ENCODE results near the gene SEPSECS. TPM values are rescaled to one million over a fixed set of nuclear protein-coding genes. Genes with fewer than 3 reads are reported as not detected.
"Not testable (repeated sequence)": the region's sequence is repeated elsewhere in the genome, so short reads cannot be mapped to it uniquely, and the experiment has no call there.

Gene SEPSECS
- polyA plus RNA-seq, 1 donor: 9.7 TPM

DNA sequence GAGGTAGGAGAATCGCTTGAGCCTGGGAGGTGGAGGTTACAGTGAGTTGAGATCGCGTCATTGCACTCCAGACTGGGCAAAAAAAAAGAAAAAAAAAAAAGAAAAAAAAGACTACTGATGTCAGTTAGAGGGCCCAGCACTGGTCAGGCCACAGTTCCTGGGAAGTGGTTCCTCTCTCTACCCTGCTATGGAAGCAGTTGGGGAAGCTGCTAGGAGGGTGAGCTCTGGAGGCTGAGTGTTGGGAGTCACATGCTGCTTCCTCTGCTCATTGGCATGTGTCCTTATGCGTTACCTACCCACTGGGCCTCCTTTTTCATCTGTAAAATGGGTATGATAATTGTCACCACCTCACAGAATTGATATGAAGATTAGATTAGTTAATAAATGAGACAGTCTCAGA is 50.7 kb downstream of the SEPSECS start:
- DNase-seq: no peak

- no peak for DNase-seq
These were observed 51.7 kb downstream of the SEPSECS start for GRCh38 chr4:25108556-25108955.

- DNase-seq: peak; percentile 47
These were observed 52.3 kb downstream of the SEPSECS start for GRCh38 chr4:25107827-25108516.

DNA sequence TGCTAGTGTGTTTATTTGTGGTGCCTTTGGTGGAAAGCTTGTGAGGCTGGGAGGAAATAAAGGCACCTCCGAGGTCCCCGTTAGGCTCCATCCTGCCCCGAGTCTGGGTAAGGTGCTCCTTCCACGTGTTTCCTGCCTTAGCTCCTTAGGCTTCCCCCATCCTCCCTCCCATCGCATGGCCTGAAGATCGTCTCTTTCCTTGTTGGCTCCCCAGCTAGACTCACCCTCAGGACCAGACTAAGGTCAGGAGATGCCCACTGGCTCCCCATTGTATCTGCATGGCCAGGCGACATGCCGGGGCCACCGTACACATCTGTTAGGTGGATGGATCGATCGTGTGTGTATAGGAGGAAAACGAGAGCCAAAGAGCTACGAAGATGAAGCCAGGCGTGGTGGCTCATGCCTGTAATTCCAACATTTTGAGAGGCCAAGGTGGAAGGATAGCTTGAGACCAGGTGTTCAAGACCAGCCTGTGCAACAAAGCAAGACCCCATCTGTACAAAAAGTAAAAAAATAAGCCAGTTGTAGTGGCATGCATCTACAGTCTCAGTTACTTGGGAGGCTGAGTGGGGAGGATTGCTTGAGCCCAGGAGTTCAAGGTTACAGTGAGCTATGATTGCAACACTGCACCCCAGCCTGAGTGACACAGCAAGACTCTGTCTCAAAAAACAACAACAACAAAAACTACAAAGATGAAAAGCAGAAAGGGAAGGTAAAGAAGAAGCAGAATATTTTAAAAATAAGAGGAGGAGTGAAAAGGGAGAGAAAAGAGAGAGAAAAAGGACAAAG is 53.7 kb downstream of the SEPSECS start:
- no peak for DNase-seq

DNA sequence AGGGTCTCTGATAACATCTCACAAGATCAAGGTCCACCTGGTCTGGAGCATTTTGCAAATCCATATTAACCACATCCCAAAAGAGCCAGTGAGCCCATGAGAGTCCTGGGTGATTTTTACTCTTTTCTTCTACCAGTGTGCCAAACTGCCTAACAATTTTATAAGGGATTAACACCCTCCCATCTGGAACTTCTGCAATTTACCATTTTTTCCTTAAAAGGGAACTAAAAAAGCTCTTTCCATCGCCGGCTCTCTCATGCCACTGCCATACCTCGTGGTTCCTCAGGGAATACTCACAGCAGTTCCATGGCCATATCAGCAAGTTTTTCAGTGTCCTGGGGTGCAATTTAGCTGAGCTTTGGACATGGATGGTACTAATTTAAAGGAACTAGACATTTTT is 55.7 kb downstream of the SEPSECS start:
- DNase-seq: no peak

DNA sequence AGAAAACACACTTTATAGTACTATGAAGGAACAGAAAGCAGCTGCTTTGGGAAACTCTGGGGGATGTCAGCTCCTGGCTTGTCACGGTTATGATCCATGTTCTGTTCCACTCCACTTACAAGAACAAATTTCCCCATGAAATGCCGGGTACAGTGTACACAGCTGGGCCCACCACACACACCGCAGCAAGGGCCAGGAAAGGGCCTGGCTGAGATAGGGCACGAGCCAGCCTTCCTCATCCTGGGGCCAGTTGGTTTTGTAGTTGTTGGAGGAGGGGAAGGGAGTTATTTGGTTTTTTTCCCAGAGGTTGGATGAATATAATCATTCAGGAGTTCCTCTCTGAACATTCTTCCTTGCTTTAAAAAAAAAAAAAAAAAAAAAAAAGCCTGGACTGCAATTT is 56.8 kb downstream of the SEPSECS start:
- peak; percentile 44 for DNase-seq

- DNase-seq: no peak
These were observed 58.4 kb downstream of the SEPSECS start for GRCh38 chr4:25101836-25102235.

- DNase-seq: no peak
These were observed 59.5 kb downstream of the SEPSECS start for GRCh38 chr4:25100710-25101109.

GRCh38 chr4:25100021-25100555 is 60.2 kb downstream of the SEPSECS start:
- DNase-seq: no peak

DNA sequence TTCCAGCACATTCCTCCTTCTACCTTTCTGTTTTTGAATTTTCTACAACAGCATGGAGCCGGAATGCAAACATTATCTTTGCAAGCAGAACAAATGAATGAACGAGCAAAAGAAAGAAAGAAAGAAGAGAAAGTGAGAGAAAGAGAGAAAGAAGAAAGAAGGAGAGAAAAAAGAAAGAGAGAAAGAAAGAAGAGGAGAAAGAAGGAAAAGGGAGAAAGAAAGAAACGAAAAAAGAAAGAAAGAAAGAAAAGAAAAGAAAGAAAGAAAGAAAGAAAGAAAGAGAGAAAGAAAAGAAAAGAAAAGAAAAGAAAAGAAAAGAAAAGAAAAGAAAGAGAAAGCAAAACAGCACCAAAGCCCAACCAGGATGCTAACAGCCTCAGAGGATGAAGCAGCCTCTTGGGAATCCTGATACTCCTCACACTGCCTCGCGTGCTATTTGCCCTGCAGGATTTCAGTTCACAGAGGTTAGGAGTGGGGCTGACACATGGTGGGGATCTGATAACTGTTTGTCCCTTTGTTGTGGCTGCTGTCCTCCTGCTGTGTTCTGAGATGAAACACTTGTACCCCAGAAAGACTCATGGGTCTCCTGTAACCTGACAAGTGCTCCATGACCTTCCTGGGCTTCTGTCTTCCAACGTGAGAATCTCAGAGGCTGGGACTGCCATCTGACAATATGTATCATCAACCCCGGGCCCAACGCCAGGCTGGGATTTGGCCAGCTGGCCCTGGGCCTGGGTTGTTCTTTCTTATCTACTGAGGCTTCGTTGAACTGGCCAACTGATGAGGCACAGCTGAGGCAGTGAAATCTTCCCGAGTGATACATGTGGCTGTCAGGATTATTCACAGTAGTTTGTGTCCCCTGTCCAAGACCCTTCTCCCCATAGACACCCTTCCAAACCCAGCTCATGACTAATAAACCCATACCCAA is 61.0 kb downstream of the SEPSECS start:
- DNase-seq: peak; percentile 57

GRCh38 chr4:25096981-25097443 is 63.2 kb downstream of the SEPSECS start:
- DNase-seq: no peak

DNA sequence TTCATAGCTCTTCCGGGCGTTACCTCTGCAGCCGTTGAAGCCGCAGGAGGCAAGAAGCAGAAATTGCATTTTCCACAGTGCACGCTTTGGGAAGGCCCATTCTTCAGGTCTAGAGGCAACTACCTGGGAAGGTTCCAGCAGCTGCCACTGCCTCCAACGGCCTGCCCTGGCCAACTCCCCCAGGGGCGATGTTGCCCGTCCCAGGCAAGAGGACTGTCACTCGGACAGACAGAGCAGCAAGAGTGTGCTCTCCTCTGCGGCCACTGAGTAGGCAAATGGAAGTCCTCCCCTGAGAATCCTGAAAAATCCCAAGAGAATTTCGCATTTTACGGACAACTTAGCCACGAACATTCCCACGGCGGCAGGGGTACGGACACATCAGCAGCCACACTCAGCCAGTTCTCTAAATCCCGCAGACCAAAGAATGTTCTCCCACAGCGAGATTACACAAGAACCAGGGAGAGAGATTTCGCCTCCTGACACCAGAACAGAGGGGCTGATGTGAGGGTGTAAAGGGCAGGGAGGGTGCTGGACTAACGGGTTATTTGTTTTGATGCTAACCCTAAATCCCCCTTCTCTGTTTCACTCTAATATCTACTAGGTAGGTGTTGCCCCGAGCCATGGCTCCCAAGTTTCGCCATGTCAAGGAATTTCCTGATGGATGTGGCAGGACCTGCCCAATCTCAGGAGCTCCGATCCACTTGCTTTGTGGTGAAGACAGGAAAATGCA is 63.8 kb downstream of the SEPSECS start:
- no peak for DNase-seq

GRCh38 chr4:25095837-25096236 is 64.4 kb downstream of the SEPSECS start:
- DNase-seq: no peak

- no peak for DNase-seq
These were observed 68.1 kb downstream of the SEPSECS start for GRCh38 chr4:25092139-25092538.

GRCh38 chr4:25090516-25090915 is 69.7 kb downstream of the SEPSECS start:
- DNase-seq: no peak

DNA sequence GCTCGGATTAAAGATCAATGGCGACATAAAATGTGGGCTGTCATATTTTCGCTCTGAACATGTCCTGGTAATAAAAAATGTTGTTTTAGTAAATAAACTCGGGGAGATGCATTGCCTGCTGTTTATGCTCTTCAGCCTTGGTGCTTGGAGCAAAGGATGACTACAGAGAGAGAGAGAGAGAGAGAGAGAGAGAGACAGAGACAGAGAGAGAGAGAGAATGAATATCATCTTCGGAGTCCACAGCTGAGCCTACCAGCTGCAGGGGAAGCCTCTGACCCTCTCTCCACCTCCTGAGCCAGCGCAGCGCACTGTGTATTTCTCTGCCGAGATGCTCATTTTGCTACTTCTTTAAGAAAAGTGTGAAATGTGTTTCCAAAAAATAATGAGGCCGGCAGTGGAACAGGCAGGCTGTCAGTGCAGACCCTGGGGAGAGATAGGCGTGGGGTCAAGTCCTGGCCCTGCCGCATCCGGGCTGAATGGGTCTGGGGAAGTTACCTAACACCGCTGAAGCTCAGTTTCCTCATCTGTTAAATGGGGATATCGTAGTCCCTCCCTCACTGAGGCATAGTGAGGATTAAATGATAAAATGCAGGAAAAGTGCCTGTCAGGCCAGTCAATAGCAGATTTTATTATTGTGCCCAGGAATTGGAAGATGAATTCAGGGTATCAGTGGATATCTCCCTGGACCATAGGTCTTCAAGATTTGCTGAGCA is 71.0 kb downstream of the SEPSECS start:
- DNase-seq: no peak

DNA sequence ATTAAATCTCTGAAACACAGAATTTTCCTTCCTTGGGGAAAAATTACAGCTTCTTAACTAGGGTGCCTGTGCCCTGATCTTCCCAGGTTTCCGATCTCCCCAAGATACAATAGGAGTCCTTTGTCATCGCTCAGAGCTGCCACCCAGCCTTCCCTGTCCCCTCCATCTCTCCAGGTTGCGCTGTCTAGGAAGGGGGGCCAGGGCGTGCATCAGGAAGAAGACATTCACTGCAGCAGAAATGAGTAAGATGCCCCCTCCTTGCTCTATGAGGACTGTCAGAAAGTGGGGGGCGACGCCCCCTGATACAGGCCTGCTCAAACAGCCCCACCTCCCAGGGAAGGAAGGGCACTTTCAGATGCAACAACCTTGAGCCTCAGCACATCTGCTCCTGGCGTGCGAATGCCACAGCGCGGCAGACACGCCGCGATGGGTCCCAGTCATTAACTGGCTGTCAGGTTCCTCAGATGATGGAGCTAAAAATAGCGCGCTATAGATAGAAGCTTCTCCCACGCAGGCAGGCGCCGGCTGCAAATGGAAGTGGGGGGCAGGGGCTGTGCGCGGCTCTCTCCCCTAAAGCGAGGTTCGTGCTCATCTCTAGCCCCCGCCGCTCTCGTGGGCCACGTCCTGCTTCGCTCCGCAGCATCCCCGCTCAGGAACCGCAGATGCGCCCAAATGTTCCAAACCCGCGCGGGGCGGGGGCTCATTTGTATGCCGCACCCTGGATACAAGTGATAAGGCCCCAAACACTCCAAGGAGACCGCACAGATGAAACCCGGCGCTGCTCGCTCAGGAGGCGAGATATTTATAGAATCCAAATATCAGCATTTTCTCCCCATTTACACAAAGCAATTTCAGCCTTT is 71.9 kb downstream of the SEPSECS start:
- DNase-seq: no peak

DNA sequence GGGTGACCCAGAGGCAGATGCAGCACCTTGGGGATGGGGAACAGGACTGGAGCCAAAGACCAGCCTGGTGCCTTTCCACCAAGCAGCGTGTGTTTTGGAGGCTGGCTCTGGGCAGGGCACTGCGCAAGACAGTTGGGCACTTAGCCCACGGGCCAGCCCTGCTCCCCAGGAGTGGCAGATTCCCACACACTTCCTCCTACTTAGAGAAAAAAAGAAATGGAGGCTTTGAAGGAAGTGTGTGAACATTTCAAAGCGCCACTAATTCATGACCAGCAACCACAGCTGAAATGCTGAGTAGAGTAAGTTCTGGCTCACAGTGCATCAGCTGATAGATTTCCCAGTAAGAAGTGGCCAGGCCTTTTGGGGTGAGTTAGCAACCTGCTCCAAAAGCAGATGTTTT is 74.6 kb downstream of the SEPSECS start:
- no peak for DNase-seq

- not testable (repeated sequence) for DNase-seq
These were observed 76.8 kb downstream of the SEPSECS start for GRCh38 chr4:25083441-25083840.

DNA sequence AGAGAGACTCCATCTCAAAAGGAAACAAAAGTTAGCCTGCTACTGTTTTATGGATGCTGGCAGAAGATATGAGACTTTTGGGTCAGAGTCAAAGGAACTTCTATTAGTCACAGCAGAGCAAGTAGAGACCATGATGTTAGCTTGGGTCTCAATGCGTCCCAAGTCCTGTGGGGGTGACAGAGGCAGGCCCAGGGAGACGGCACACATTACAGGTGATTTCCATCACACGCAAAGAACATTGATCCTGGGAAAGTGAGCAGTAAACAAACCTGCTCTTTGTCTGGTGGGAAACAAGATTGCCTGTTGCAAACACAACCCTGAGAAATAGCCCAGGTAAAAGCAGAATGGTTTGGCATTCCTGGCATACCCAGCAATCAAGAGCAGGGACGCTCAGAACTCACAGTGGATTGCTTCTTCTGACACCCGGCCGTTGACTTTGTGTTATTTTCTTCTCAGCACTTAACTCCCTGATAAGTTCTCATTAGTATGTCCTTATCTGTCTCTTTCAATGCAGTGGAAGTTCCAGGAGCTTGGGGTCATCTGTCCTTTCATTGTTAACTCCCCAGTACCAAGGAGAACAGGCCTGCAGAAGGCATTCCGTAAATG is 78.3 kb downstream of the SEPSECS start:
- no peak for DNase-seq

All from hindlimb muscle (tissue), 1 donor.